Suprapubic skin (tissue), 4 donors: Measurements from ENCODE around the gene LHB. TPM values are rescaled to one million over a fixed set of nuclear protein-coding genes. Genes with fewer than 3 reads are reported as not detected.
A peak's percentile ranks its signal among the peaks of the same experiment; 100 is the strongest.
"Not testable (repeated sequence)": the region's sequence is repeated elsewhere in the genome, so short reads cannot be mapped to it uniquely, and the experiment has no call there.

Experiments
- DNase-seq, 2 donors: peaks; one replicate each; pipeline ENCODE4 v3.0.0-alpha.2; 2019; ENCODE audit warnings: low spot score in 2 of 2
- H3K27ac ChIP-seq: fragments of 200-600 bp; sonication (generic); one replicate; pipeline ENCODE4 v1.5.1; 2019
- H3K27me3 ChIP-seq: fragments of 200-600 bp; sonication (generic); one replicate; pipeline ENCODE4 v1.5.1; 2019
- H3K36me3 ChIP-seq: fragments of 200-600 bp; sonication (generic); one replicate; pipeline ENCODE4 v1.5.1; 2019
- H3K4me1 ChIP-seq: fragments of 200-600 bp; sonication (generic); one replicate; pipeline ENCODE4 v1.5.1; 2019
- H3K4me3 ChIP-seq: fragments of 200-600 bp; sonication (generic); one replicate; pipeline ENCODE4 v1.5.1; 2019; ENCODE audit warnings: mild to moderate bottlenecking
- H3K9me3 ChIP-seq: fragments of 200-600 bp; sonication (generic); one replicate; pipeline ENCODE4 v1.5.1; 2019
- CTCF ChIP-seq, 2 donors: fragments of 200-600 bp in 1 of 2; fragments of 450-650 bp in 1 of 2; sonication (generic) in 1 of 2; IDR thresholded peaks; one replicate each; pipeline ENCODE4 v1.5.1; 2016 to 2019; ENCODE audit warnings: antibody characterized with exemption in 2 of 2, mild to moderate bottlenecking in 1 of 2, moderate library complexity in 1 of 2
- EP300 ChIP-seq: sonication (generic); formaldehyde crosslinking; IDR thresholded peaks from one replicate; pipeline ENCODE4 v1.6.1; 2017; ENCODE audit warnings: antibody characterized with exemption
- WGBS: methylation state at CpG from one replicate; pipeline ENCODE4 v1.1.5; 2018; 5-methylcytosine and 5-hydroxymethylcytosine counted together
- total RNA-seq, 4 donors: library from RNA; depleted of rRNA; stranded (reverse); fragments of >200 nt; gene quantifications; one replicate each; pipeline ENCODE4 v1.1.0, GENCODE V29; 2016

Gene LHB
- total RNA-seq, 4 donors from 2014 or later: not detected

GRCh38 chr19:49036815-49037214, 19.9 kb upstream of the LHB start, which contains the start of gene CGB1:
TSS of gene CGB1 (minus strand) at chr19:49036895. CDS start at chr19:49036711, 184 bp downstream.
- not testable (repeated sequence) for DNase-seq, H3K27ac ChIP-seq, H3K4me3 ChIP-seq, H3K9me3 ChIP-seq, H3K36me3 ChIP-seq, H3K27me3 ChIP-seq, H3K4me1 ChIP-seq
- TF ChIP-seq CTCF (IDR thresholded peaks at IDR 0.05): peak in 1 of 2 donors; percentile 19
- 59% methylated on average over 12 of the region's 18 CpGs for WGBS

- H3K27ac ChIP-seq, H3K4me1 ChIP-seq, H3K4me3 ChIP-seq, DNase-seq, H3K9me3 ChIP-seq, H3K36me3 ChIP-seq, H3K27me3 ChIP-seq: not testable (repeated sequence)
- peak in 1 of 2 donors; percentile 39 for TF ChIP-seq CTCF (IDR thresholded peaks at IDR 0.05)
- 13% methylated on average over 24 of the region's 28 CpGs for WGBS
Observed at GRCh38 chr19:49031642-49032301, 14.9 kb upstream of the LHB start, which contains the start of gene CGB2. TSS of gene CGB2 (plus strand) at chr19:49031890. CDS start at chr19:49032096, 206 bp downstream.

- WGBS: 95% methylated on average over 3 of the region's 8 CpGs
- not testable (repeated sequence) for H3K27me3 ChIP-seq, H3K4me1 ChIP-seq, H3K4me3 ChIP-seq, H3K36me3 ChIP-seq, DNase-seq, H3K27ac ChIP-seq, H3K9me3 ChIP-seq
Observed at GRCh38 chr19:49030323-49030722, 13.4 kb upstream of the LHB start.

GRCh38 chr19:49029749-49030148, 12.9 kb upstream of the LHB start:
- DNase-seq, H3K27me3 ChIP-seq, H3K9me3 ChIP-seq, H3K4me1 ChIP-seq, H3K4me3 ChIP-seq, H3K36me3 ChIP-seq, H3K27ac ChIP-seq: not testable (repeated sequence)
- WGBS: 85% methylated on average over 14 of the region's 14 CpGs

- not testable (repeated sequence) for H3K9me3 ChIP-seq, H3K4me1 ChIP-seq, H3K36me3 ChIP-seq, DNase-seq, H3K4me3 ChIP-seq, H3K27me3 ChIP-seq, H3K27ac ChIP-seq
- 89% methylated on average over 9 of the region's 9 CpGs for WGBS
Observed at GRCh38 chr19:49028686-49029085, 11.8 kb upstream of the LHB start.

- not testable (repeated sequence) for H3K4me3 ChIP-seq, H3K27ac ChIP-seq, DNase-seq, H3K36me3 ChIP-seq, H3K9me3 ChIP-seq, H3K4me1 ChIP-seq, H3K27me3 ChIP-seq
- 88% methylated on average over 4 of the region's 23 CpGs for WGBS
Observed at GRCh38 chr19:49025599-49025998, 8.7 kb upstream of the LHB start.

- not testable (repeated sequence) for H3K4me3 ChIP-seq, H3K27me3 ChIP-seq, H3K27ac ChIP-seq, DNase-seq, H3K36me3 ChIP-seq, H3K4me1 ChIP-seq, H3K9me3 ChIP-seq
- 92% methylated on average over 4 of the region's 6 CpGs for WGBS
Observed at GRCh38 chr19:49025088-49025487, 8.2 kb upstream of the LHB start.

GRCh38 chr19:49024233-49024632, 7.3 kb upstream of the LHB start, which contains the start of gene CGB3:
TSS of gene CGB3 (minus strand) at chr19:49024333. CDS start at chr19:49023971, 362 bp downstream.
- H3K9me3 ChIP-seq, H3K27ac ChIP-seq, H3K36me3 ChIP-seq, H3K27me3 ChIP-seq, H3K4me1 ChIP-seq, DNase-seq, H3K4me3 ChIP-seq: not testable (repeated sequence)
- 50% methylated on average over 3 of the region's 15 CpGs for WGBS

- no peak for DNase-seq
- 90% methylated on average over 9 of the region's 9 CpGs for WGBS
Observed at GRCh38 chr19:49022116-49022515, 5.2 kb upstream of the LHB start.

More at GRCh38 chr19:49022116-49022515, 5.2 kb upstream of the LHB start:
- no peak overlapping the region for H3K27ac ChIP-seq
- H3K9me3 ChIP-seq: no peaks in the 10 kb centered on the region
- no peak for TF ChIP-seq EP300
- H3K36me3 ChIP-seq: no peaks in the 10 kb centered on the region
- no peak overlapping the region for H3K4me3 ChIP-seq
- peaks cover 6% of the 10 kb centered on the region for H3K27me3 ChIP-seq
- H3K4me1 ChIP-seq: peaks cover 27% of the 10 kb centered on the region
